GM19328 (cell line): ENCODE data around the gene IL32.
"Not testable (repeated sequence)": the region's sequence is repeated elsewhere in the genome, so short reads cannot be mapped to it uniquely, and the experiment has no call there.

Experiments
- ATAC-seq: cut with Tn5 transposase; IDR thresholded peaks from one replicate; pipeline ENCODE4 v1.9.1; 2021; ENCODE audit warnings: mild to moderate bottlenecking, moderate library complexity; ENCODE audit not compliant: unreplicated experiment

Gene IL32

GRCh38 chr16:3051009-3051408 is 14.4 kb upstream of the IL32 start:
- ATAC-seq = no peak

DNA sequence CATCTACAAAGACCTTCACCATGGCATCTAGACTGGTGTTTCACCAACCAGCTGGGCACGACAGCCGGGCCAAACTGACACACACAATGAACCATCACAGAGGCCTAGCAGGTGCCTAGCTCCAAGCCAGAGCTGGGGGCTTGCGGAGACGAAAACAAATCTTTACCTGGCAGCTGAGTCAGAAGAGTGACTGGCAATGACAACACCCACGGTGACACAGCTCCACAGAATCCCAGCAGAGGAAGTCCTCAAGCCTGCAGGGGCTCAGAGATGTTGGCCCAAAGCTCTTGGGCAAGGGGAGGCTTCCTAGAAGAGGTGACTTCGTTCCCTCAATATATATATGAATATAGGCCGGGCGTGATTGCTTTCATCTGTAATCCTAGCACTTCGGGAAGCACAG is 13.9 kb upstream of the IL32 start:
- no peak for ATAC-seq

- not testable (repeated sequence) for ATAC-seq
Measured at GRCh38 chr16:3052571-3053329, 12.7 kb upstream of the IL32 start.

- ATAC-seq = not testable (repeated sequence)
Measured at GRCh38 chr16:3053330-3053710, 12.1 kb upstream of the IL32 start.

GRCh38 chr16:3054965-3055733 is 10.3 kb upstream of the IL32 start:
- ATAC-seq = no peak

- ATAC-seq = not testable (repeated sequence)
Measured at GRCh38 chr16:3055734-3056115, 9.7 kb upstream of the IL32 start.

DNA sequence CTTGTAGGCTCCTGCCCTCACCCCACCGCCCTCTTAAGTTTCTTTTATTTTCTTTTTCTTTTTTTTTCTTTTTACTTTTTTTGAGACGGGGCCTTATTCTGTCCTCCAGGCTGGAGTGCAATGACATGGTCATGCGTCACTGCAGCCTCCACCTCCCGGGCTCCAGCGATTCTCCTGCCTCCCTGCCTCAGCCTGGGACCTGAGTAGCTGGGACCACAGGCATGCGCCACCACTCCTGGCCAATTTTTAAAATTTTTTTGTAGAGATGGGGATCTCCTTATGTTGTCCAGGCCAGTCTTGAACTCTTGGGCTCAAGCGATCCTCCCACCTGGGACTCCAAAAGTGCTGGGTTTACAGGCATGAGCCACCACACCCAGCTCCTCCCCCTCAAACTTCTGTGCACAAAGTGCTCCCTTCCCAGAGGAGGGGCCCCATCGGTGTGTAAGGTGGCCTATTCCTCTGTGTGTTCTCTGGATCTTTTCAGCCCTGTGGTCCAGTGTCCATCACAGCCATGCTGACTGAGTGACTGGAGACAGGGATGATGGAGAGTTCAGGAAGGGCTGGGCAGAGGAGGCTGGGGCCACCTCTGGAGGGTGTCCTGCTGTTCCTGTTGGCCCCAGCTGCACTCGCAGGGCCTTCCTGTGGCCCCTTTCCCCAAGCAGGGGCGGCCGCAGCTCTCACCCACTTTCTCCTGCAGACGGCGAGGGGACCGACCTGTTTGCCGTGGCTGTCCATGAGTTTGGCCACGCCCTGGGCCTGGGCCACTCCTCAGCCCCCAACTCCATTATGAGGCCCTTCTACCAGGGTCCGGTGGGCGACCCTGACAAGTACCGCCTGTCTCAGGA is 8.9 kb upstream of the IL32 start:
- no peak for ATAC-seq

DNA sequence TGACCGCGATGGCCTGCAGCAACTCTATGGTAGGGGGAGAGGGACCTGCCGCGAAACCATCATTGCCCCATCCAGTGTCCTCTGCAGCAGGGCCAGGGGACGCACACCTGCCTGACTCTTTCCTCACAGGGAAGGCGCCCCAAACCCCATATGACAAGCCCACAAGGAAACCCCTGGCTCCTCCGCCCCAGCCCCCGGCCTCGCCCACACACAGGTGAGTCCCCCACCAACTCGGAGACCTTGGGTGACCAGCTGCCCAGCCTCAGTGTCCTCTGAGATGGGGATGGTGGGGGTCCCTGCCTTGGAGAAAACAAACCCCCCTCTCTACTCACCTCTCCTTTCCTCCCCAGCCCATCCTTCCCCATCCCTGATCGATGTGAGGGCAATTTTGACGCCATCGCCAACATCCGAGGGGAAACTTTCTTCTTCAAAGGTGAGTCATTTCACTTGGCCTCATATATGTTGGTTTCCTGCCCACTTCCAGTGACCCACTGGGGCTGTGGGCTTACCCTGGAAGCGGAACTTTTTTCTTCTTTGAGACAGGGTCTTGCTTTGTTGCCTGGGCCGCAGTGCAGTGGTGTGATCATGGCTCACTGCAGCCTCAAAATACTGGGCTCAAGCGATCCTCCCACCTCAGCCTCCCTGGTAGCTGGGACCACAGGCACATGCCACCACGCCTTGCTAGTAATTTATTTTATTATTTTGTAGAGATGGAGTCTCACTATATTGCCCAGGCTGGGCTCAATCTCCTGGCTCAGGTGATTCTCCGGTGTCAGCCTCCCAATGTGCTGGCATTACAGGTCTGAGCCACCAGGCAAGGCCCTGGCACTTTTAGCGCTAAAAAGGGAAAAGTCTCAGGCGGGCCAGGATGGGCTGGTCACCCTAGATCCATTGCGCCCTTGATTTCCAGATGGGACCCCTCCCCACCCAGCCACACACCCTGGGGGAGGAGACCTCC is 8.0 kb upstream of the IL32 start:
- ATAC-seq = no peak

DNA sequence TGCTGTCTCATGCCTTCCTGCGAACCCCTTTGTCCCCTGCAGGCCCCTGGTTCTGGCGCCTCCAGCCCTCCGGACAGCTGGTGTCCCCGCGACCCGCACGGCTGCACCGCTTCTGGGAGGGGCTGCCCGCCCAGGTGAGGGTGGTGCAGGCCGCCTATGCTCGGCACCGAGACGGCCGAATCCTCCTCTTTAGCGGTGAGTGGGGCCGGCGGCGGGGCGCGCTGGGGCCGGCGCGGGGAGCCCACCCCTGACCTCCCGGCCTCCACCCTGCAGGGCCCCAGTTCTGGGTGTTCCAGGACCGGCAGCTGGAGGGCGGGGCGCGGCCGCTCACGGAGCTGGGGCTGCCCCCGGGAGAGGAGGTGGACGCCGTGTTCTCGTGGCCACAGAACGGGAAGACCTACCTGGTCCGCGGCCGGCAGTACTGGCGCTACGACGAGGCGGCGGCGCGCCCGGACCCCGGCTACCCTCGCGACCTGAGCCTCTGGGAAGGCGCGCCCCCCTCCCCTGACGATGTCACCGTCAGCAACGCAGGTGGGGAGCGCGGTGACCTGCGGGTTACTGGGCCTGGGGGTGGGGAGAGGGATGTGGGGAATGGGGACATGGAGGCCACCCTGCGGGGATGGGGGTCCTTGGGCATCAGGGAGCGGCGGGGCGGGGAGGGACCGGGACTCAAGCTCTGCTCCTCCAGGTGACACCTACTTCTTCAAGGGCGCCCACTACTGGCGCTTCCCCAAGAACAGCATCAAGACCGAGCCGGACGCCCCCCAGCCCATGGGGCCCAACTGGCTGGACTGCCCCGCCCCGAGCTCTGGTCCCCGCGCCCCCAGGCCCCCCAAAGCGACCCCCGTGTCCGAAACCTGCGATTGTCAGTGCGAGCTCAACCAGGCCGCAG is 7.1 kb upstream of the IL32 start:
- peak; percentile 15 for ATAC-seq

DNA sequence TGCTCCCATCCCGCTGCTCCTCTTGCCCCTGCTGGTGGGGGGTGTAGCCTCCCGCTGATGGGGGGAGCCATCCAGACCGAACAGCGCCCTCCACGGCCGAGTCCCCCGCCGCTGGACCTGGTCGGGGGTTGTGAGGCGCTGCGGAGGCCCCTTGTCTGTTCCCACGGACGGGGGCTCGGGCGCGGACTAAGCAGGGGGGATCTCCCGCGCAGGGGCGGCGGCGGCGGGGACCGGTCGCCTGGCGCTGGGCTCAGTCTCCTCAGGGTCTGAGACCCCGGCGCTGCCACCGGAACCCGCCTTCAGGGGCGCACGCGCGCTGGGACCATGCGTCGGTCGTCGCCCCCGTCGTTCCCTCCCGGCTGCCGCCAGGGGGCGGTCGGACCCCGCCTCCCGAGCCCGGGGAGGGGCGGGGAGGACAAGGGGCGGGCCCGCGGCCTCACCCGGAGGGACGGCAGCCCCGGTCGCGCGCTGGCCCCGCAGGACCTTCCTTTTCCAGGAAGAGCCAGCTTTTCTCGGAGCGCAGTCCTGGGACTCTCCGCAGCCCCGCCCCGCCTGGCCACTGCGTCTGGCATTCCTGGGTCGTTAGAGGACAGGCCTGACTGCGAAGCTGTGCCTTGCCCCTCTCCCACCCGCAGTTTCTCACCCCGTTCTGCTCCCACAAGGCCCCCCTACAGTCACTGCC is 6.3 kb upstream of the IL32 start:
- peak; percentile 58 for ATAC-seq

DNA sequence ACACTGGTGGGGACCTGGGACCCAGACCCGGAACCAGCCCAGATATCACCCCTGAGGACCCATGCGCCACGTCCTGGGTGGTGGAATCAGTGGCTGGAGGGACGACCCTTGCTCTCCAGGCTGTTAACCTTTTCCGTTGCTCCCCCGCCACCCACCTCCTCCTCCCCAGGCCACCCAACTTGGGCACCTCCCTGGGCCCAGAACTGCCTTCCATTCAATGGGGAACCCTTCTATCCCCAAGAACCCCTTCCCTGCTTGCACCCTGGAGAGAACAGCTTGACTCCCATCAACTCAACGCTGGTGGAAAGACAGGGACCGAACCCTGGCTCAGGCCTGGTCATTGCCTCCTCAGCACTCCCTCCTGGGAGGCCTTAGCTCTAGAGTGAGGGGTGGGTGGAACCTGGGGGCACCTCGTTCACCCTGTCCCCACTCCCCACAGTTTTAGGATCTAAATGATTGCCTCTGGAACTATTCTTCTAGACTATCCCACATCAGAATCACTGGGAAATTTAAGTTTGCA is 5.7 kb upstream of the IL32 start:
- ATAC-seq = no peak

DNA sequence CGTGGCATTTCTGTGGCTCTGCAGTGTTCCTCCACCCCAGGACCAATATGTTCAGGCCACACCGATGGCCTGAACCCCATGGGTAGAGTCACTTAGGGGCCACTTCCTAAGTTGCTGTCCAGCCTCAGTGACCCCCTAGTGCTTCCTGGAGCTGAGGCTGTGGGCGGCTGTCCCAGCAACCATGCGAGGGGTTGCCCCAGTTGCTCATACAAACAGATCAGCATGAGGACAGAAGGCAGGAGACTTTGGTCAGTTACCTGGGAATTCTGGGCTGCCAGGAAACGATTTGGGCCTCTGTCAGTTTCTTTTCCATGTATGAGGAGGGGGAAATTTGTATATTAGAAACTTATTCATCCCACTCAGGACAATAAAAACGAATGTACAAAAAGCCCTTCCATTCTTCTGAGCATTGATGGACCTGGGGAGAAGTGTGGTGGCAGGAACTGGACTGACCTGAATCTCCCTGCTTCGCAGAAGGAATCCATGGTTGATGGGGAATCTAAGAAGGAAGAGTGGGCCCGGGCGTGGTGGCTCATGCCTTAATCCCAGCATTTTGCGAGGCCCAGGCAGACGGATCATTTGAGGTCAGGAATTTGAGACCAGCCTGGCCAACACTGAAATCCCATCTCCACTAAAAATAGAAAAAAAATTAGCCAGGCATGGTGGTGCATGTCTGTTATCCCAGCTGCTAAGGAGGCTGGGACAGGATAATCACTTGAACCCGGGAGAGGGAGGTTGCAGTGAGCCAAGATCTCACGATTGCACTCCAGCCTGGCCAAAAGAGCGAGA is 4.9 kb upstream of the IL32 start:
- ATAC-seq = no peak

- no peak for ATAC-seq
Measured at GRCh38 chr16:3062553-3062952, 2.9 kb upstream of the IL32 start.

DNA sequence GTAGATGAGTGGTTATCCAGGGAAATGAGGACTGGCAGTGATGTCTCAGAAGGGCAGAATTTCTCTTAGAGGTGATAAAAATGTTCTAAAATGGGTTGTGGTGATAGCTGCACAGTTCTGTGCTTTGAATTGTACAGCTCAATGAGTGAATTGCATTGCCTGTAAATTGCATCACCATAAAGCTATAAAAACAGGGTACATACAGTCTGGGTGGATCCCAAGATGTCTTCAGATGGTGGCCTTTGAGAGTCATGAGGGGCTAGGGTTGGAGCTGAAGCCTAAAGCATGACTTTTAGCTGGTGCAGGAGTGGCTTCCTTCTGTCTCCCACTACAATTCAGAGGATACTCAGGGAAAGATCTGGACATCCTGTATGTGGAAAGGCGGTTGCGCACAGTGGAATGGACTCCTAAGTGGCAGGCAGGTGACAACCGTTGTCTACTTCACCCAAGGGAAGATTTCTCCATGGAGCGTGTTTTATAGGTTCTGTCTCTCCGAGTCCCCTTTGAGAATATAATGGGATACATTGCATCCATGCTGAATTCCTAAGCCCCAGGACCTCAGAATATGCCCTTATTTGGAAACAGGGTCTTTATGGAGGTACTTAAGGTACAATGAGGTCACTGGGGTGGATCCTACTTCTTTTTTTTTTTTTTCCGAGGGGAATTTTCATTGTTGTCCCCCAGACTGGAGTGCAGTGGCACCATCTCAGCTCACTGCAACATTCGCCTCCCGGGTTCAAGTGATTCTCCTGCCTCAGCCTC is 1.6 kb upstream of the IL32 start:
- no peak for ATAC-seq

DNA sequence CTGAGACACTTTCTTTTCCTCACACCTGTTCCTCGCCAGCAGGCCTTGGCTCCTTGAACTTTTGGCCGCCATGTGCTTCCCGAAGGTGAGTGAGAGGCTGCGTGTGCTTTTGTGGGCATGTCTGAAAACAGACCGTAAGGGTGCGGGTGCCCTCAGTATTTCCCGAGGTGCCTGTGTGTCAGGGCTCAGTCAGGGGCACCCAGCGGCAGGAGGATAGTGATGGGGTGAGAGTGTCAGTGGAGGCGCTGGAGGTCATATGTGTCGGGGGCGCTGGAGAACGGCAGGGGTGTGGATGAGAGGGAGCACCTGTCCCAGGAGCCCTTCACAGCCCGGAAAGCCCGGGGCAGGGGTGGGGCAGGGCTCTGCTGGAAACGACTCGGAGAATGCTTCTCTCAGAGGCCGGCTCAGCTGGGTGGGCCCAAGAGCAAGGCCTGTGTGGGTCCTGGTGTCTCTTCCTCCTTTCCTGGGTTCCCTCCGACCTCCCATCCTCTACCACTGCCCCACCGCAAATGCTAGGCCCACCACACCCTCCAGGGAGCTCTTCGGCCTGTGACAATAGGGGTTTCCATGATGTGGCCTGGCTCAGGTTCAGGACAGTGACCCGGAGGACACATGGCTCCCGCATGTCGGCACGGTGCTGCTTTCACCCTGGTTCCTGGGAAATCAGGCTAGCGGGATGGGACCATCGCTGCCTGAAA is 451 bp downstream of the IL32 start:
- no peak for ATAC-seq

DNA sequence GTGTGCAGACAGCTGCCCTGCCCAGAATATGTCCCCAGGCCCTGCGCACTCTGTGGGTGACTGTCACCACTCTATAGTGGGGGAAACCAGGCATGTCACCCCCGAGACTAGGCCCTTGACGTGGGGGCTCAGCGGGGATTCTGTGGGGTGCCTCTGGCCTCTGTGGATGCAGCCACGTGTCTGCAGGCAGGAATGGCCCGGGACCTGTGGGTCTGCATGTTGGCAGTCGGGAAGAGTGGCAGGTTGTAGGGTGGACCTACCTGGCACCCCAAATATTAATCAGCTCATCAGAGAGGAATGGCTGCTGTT is 954 bp downstream of the IL32 start:
- ATAC-seq = no peak

GRCh38 chr16:3068487-3068886 is 3.0 kb downstream of the IL32 start:
- no peak for ATAC-seq
